Fibroblast of skin of scalp (primary cell): ENCODE data around the gene AXDND1. TPM values are rescaled to one million over a fixed set of nuclear protein-coding genes. Genes with fewer than 3 reads are reported as not detected.

ENCODE experiments used
- DNase-seq: peaks from one replicate; pipeline ENCODE4 v3.0.0-alpha.2; 2013
- polyA plus RNA-seq, 2 experiments: library from polyadenylated mRNA; unstranded; fragments of 120-200 nt; gene quantifications; one replicate each; pipeline ENCODE4 v1.2.1, GENCODE V29; 2013; ENCODE audit not compliant: insufficient read length in 2 of 2

The AXDND1 gene, protein sequence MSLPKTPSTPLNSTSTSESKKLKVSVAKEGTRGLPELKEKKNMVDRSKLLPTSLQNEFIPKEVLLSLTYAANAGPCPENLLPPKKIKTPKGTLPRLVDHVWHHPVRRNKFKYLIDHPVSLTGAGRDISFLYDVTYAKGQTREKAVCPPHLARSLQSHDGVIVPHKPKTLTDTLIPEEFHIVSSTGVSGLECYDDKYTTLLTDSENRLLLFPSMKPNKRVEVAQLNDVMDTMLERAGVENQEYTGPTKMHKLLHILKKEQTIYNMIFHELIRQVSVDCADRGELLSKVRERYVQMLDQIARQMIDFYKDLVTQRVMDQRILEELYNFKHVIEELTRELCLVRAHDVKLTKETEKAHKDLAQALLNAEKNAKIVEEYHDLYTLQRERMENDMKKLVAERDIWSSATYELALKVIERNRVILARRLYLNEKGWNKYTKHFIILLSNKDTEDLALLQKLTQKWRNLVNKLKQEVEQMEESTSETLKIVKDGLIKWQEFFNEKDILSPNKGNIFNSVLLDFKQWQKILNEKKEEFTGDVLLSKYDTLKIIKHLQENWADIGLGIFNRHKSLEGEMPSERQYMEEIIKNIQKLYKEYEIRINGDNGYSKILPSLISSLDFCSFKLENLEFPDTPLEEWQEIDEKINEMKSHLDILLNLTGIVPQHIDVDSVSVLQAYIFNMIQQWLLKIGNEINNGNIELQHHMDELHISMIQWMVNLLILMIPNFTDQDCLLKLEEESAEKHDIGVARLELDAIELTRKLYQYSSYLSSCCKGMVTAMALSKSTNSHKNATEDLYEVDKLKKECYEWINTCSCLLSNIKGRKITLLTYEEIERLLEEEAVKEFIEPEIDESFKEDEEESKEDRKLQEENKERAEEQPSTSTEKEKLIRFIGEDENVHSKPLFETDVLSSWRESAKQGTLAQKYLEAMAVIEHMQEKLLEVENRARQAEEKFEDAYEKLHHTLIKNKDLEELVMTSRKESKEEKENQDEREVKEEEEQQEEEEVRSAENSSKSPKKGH
- polyA plus RNA-seq (2013, experiment 1 of 2; ENCODE audit: insufficient read length) = not detected
- polyA plus RNA-seq (2013, experiment 2 of 2; ENCODE audit: insufficient read length) = 0.12 TPM

GRCh38 chr1:179365342-179366092, at the start of gene AXDND1:
AXDND1 (plus strand) TSS chr1:179365971; CDS start chr1:179366510, 539 bp downstream.
- DNase-seq = peak; percentile 91

- no peak for DNase-seq
Measured at GRCh38 chr1:179318491-179318890, 47.3 kb upstream of the AXDND1 start.

DNA sequence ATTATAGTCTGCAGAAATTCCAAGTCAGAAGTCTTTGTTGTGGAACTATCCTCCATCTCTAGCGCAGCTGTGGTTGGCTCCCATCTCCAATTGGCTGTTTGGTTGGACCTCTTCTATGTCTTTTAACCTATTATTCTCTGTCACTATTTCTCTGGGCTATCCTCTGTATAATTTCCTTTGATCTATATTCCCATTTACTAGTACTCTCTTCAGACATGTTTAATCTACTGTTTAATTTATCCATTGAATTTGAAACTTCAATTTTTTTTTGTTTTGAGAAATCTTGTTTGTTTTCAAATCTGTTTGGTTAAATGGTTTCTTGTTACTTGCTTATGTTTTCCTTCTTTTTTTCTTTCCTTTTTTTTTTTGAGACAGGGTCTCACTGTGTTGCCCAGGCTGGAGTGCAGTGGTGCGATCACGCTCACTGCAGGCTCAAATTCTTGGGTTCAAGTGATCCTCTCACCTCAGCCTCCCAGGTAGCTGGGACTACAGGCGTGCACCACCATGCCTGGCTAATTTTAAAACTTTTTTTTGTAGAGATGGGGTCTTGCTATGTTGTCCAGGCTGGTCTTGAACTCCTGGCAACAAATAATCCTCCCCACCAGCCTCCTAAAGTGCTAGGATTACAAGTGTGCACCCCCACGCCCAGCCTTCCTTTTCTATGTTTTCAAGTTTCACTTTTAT, 44.1 kb upstream of the AXDND1 start:
- no peak for DNase-seq

DNA sequence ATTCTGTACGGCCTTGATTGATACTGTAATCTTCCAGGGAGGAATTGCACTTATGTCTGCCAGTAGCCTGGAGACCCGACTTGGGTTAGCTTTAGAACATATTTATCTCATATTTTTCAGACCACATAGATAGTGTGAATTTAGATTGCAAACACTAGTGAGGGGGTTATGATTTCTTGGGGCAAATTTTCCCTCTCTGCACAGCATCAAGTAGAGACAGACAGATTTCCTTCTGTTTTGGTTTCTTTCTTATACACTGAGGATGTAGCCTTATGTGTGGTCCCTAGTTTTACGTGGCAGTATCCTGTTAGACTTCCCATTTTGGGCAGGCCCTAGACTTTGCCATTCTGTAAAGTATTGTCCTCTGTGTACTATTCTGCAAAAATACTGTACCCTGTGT, 43.2 kb upstream of the AXDND1 start:
- DNase-seq = no peak

GRCh38 chr1:179323436-179323835, 42.3 kb upstream of the AXDND1 start:
- no peak for DNase-seq

- DNase-seq = no peak
Measured at GRCh38 chr1:179325836-179326235, 39.9 kb upstream of the AXDND1 start.

GRCh38 chr1:179326746-179327145, 39.0 kb upstream of the AXDND1 start:
- no peak for DNase-seq

DNA sequence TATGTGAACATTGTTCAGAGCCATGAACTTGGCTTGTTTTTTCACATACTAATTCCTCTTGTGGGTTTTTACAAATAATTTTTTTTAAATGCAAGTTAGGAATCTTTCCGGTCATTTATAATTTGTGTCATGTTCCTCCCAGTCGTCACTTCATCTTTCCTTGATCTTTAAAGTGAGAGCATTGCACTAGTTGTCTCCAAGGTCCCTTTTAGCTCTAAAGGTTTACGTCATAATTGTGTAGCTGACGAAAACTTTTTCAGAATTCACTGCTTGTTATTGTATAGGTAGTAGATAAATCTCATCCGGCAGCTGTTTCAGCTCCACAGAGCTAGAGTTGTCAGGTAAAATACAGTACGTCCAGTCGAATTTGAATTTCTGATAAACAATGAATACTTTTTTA, 38.6 kb upstream of the AXDND1 start:
- DNase-seq = no peak

DNA sequence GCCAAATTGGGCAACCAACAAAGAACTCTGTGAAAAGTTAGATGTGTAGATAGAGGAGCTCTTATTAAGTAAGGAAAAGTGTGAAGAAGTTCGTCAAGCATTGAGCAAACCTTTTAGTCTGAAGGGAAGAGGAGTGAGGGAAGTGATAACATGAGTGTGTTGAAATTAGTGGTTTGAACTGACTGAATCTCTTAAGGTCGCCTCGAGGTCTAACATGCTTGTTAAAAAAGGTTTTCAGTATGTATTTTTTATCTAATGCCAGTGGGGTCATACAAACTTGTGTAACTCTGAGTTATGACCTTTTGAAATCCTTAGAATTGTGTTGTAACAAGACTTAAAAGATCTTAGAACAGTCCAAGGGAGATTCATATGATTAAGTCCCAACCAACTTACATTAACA, 38.1 kb upstream of the AXDND1 start:
- no peak for DNase-seq

- DNase-seq = no peak
Measured at GRCh38 chr1:179329862-179330261, 35.9 kb upstream of the AXDND1 start.

GRCh38 chr1:179334440-179334839, 31.3 kb upstream of the AXDND1 start:
- no peak for DNase-seq

DNA sequence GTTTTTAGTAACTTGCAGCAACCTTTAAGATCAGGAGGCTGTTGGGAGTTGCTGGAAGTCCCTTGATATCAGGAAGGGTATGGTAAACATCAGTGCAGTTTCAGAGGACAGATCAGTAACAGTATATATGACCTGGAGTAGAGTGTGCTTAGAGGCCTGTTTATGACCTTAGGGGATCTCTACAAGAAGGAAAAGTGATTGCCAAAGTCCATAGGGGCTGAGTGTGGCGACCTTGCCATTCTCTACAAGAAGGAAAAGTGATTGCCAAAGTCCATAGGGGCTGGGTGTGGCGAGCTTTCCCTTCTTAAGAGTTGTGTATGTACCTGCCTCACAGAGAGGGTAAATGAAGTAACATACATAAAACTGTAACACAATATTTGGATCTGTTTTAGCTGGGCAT, 28.5 kb upstream of the AXDND1 start:
- no peak for DNase-seq

- no peak for DNase-seq
Measured at GRCh38 chr1:179337942-179338560, 27.7 kb upstream of the AXDND1 start.

GRCh38 chr1:179340918-179341317, 24.9 kb upstream of the AXDND1 start:
- DNase-seq = no peak

- DNase-seq = no peak
Measured at GRCh38 chr1:179341943-179342547, 23.7 kb upstream of the AXDND1 start.

GRCh38 chr1:179342740-179343404, 22.9 kb upstream of the AXDND1 start:
- no peak for DNase-seq

DNA sequence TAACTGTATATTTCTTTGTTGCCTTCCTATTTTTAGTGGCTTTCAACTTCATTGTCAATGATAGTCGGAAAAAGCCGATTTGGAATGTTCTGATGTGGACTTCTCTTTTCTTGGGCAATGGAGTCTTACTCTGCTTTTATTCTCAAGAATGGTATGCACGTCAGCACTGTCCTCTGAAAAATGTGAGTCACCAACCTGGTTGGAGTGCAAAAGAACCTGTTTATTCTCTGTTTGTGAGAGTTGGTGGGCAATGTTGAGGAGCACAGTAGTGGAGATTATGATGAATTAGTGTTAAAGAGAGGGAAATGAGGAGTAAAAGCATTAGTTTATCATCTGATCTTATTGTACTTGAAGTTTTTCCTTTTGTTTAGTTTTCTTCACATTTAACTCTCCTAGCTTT, 14.5 kb upstream of the AXDND1 start:
- no peak for DNase-seq

DNA sequence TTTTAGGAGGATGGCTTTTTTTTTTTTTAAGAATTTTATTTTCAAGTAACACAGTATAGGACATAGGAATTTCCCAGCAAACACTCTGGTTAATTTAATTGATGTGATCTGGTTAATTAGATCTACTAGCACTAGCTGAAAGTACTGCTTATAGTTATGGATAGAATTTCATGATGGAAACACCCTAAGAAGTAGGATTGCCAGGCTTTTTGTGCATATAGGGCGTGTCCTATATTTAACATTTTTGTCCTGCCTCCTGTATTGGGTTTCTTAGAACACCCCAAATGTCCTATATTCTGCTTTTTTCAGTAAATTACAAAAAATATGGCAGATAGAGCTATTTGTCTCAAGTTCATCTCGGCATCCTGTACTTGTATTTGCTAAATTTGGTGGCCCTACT, 13.5 kb upstream of the AXDND1 start:
- DNase-seq = no peak

- peak; percentile 77 for DNase-seq
Measured at GRCh38 chr1:179353546-179353945, 12.2 kb upstream of the AXDND1 start.

GRCh38 chr1:179361631-179362030, 4.1 kb upstream of the AXDND1 start:
- peak; percentile 9 for DNase-seq
